Activated CD4-positive, alpha-beta T cell treated with anti-CD3 and anti-CD28 coated beads, Interleukin-2, amount 50 U/mL, for 16 hours (primary cell): ENCODE measurements around the gene ZBTB12.
"Not testable (repeated sequence)": the region's sequence is repeated elsewhere in the genome, so short reads cannot be mapped to it uniquely, and the experiment has no call there.

Experiments used
- DNase-seq: peaks from one replicate; pipeline ENCODE4 v3.0.0-alpha.2; 2020

ZBTB12 gene

DNA sequence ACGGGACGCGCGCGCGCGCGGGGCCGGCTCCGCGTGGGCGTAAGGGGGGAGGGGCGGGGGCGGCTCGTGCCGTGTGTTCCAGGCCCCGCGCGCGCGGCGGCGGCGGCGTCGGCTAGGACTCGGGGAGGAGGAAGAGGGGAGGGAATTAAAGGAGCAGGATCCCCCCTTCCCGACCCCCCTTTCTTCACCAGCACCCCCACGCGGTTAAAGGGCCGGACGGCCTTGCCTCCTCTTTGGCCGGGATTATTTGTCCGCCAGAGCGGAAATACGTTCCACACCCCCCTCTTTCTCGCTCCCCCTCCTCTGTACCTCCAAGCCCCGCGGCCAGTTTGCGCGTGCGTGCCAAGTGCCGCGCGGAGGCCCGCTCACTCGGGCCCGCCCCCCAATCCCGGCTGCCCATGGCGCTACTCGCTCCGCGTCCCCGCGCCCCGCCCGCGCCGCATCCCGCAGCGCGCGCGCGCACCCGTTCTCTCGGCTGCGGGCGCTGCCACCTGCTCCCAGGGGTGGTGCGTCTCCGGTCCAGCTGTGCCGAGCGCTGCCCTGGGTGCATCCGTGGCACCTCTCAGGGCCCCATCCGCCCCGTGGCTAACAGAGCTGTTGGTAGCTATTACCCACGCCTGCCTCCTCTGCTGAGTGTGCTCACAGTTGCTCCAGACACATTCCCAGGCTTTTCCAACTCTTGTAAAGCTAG, at the start of gene ZBTB12:
Gene ZBTB12 (minus strand): TSS at position 134 of the 691 bp plus-strand sequence. CDS start 781 bp downstream, outside the sequence.
- peak; percentile 88 for DNase-seq

DNA sequence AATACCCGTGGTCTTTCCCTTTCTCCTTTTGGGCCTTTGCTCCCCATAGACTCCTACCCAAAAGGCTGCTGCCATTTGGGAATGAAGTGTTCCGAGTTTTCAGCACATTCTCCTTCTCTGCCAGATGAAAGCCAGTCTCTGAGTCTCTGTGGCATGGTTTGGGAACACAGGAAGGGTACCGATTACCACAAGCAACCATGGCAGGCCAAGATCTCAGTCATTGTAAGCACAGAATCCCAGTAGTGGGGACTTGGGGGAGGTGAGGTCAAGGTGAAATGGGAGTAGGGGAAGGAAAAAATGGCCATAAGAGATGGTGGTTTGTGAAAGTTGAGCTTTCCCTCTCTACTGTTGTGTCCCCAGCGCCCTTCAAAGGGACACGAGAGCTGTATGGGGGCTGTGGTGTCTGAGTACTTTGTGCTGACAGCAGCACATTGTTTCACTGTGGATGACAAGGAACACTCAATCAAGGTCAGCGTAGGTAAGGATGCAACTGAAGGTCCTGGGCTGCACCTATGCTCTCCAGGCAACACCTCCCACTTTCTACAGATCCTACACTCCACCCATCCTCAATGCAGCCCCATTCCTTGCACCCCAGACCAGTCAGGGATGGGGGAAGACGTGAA, 48.2 kb upstream of the ZBTB12 start:
- no peak for DNase-seq

DNA sequence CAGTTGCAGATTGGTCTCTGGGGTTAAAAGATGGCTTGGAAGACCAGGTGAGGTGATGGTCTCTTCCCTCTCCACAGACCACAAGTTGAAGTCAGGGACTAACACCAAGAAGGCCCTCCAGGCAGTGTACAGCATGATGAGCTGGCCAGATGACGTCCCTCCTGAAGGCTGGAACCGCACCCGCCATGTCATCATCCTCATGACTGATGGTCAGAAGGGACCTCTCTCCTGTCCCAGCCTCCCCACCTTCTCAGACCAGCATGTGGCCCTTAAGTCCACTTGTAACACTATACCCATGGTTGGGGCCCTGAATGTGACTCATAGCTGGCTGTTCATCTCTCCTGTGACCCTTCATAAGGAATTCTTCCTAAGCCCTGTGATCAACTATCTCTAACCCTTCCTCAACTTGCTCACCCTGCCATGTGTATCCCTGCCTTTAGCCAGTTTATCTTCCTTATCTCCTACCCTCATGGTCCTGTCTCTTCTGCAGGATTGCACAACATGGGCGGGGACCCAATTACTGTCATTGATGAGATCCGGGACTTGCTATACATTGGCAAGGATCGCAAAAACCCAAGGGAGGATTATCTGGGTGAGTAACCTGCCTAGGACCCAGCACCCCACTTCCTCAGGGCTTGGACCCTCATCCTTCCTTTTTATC, 47.0 kb upstream of the ZBTB12 start:
- DNase-seq: no peak

DNA sequence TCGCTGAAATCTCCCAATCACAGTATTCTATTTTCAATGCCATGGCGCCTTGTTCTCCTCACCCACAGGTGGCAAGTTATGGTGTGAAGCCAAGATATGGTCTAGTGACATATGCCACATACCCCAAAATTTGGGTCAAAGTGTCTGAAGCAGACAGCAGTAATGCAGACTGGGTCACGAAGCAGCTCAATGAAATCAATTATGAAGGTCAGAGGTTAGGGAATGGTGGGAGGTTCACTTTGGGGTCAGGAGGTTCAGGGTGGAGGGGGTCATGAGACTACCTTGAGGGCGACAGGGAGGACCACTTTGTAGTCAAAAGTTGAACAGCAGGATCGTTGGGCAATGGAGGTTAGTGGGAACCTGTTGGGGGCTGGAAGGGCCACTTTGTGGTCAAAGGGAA, 46.4 kb upstream of the ZBTB12 start:
- DNase-seq: no peak

GRCh38 chr6:31947864-31948263, 46.0 kb upstream of the ZBTB12 start:
- no peak for DNase-seq

DNA sequence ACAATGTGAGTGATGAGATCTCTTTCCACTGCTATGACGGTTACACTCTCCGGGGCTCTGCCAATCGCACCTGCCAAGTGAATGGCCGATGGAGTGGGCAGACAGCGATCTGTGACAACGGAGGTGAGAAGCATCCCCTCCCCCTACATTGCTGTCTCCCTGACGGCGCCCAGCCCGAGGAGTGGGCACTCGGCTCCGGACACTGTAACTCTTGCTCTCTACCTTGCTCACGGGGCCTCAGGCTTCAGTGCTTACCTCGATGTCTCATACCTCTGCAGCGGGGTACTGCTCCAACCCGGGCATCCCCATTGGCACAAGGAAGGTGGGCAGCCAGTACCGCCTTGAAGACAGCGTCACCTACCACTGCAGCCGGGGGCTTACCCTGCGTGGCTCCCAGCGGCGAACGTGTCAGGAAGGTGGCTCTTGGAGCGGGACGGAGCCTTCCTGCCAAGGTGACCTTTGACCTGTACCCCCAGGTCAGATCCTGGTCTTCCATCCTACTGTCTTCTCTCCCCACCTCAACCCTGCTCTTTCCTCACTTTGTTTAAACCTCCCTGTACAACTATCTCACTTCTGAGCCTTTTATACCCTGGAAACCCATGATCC, 45.3 kb upstream of the ZBTB12 start:
- no peak for DNase-seq

GRCh38 chr6:31946370-31946885, 44.5 kb upstream of the ZBTB12 start:
- no peak for DNase-seq

DNA sequence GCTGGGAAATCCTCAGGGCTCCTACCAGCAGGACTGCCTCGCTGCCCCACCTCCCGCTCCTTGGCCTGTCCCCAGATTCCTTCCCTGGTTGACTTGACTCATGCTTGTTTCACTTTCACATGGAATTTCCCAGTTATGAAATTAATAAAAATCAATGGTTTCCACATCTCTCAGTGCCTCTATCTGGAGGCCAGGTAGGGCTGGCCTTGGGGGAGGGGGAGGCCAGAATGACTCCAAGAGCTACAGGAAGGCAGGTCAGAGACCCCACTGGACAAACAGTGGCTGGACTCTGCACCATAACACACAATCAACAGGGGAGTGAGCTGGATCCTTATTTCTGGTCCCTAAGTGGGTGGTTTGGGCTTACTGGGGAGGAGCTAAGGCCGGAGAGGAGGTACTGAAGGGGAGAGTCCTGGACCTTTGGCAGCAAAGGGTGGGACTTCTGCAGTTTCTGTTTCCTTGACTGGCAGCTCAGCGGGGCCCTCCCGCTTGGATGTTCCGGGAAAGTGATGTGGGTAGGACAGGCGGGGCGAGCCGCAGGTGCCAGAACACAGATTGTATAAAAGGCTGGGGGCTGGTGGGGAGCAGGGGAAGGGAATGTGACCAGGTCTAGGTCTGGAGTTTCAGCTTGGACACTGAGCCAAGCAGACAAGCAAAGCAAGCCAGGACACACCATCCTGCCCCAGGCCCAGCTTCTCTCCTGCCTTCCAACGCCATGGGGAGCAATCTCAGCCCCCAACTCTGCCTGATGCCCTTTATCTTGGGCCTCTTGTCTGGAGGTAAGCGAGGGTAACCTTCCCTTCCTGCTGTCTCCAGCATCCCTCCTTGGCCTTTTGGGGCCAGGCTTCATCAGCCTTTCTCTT, 43.9 kb upstream of the ZBTB12 start, which contains the start of gene CFB:
Gene CFB (plus strand): TSS at position 589 of the 863 bp plus-strand sequence. CDS start 127 bp downstream, at position 716.
- DNase-seq: no peak

DNA sequence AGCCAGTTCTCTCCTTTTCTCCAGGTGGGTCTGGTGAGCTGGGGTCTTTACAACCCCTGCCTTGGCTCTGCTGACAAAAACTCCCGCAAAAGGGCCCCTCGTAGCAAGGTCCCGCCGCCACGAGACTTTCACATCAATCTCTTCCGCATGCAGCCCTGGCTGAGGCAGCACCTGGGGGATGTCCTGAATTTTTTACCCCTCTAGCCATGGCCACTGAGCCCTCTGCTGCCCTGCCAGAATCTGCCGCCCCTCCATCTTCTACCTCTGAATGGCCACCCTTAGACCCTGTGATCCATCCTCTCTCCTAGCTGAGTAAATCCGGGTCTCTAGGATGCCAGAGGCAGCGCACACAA, 43.2 kb upstream of the ZBTB12 start:
- DNase-seq: no peak

DNA sequence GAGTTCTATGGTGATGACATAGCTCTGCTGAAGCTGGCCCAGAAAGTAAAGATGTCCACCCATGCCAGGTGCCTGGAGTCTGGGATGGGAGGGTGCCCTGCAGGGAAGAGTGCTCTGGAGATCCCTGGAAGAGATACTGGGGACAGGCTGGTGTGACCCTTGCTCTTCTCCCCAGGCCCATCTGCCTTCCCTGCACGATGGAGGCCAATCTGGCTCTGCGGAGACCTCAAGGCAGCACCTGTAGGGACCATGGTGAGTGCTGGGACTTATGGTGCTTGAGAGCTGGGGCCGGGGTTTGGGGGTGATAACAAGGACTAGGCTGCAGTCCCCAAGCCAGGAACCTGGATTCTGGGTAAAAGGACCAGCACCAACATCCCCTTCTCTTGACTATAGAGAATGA, 41.9 kb upstream of the ZBTB12 start:
- no peak for DNase-seq

DNA sequence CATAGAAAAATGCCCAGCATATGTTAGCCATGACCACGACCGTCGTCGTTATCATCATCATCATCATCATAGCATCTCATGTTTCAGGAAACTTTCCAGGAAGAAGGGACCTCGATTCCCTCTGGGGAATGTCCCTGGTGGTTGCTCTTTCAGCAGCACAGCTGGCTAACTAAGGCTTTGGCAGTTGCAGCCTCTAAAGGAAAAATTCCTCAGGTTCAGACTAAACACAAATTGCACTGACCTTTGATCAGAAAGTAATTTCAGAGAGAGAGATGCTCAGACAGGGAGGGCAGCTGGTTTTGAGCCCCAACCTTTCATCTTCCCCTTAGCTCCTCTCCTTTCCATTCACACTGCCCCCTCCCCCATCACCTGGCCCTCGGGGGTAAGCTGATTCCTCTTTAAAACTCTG, 38.4 kb upstream of the ZBTB12 start:
- no peak for DNase-seq

- DNase-seq: no peak
Measured at GRCh38 chr6:31935823-31936222, 33.9 kb upstream of the ZBTB12 start.

- no peak for DNase-seq
Measured at GRCh38 chr6:31935021-31935420, 33.1 kb upstream of the ZBTB12 start.

- DNase-seq: no peak
Measured at GRCh38 chr6:31933537-31933936, 31.7 kb upstream of the ZBTB12 start.

- not testable (repeated sequence) for DNase-seq
Measured at GRCh38 chr6:31932137-31932536, 30.3 kb upstream of the ZBTB12 start.

- no peak for DNase-seq
Measured at GRCh38 chr6:31930962-31931361, 29.1 kb upstream of the ZBTB12 start.

- DNase-seq: no peak
Measured at GRCh38 chr6:31928672-31928939, 26.7 kb upstream of the ZBTB12 start.

GRCh38 chr6:31927863-31928671, 26.2 kb upstream of the ZBTB12 start:
- no peak for DNase-seq

DNA sequence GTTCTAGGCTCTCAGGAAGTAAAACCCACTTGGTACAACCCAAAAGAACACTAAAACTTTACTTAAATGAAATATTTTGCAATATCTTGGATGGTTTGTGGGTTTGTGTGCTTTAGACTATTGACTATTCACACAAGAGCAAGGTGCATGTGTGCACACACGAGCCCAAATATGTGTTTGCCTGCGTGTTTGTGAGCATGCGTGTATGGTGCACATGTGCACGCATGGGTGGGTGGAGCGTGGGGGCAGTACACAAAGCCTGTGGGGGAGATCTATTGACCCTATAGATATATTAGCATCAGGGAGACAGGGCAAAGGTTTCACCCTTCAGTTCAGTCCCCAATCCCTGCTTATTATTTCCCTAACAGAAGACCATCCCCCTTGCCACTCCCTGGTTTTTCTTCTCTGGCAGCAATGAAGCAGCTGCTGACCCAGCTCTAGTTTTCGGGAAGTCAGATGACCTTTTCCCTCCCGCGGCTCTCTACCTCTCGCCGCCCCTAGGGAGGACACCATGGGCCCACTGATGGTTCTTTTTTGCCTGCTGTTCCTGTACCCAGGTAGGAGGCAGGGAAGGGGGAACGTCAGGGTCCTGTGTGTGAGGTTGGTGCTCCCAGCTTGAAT, 25.5 kb upstream of the ZBTB12 start, which contains the start of gene C2:
Gene C2 (plus strand): TSS at position 476 of the 621 bp plus-strand sequence. CDS start 36 bp downstream, at position 512.
- no peak for DNase-seq

DNA sequence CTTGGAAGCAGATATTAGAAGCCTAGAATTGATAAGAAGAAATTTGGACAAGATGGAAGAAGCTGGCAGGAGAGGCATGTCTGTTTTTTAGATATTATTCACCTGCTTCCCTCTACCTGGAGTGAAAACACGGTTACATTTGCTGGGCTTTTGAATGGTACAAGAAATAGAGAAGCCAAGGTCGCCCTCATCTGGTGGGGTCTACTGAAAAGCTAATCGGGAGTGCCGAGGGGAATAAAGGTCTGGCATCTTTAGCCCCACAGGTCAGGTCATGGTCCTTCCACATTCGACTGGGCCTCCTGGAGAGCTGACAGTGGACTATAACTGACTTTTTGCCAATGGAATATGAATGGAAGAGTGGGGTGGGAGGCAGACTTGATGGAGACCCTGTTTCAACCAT, 21.1 kb upstream of the ZBTB12 start:
- DNase-seq: no peak

DNA sequence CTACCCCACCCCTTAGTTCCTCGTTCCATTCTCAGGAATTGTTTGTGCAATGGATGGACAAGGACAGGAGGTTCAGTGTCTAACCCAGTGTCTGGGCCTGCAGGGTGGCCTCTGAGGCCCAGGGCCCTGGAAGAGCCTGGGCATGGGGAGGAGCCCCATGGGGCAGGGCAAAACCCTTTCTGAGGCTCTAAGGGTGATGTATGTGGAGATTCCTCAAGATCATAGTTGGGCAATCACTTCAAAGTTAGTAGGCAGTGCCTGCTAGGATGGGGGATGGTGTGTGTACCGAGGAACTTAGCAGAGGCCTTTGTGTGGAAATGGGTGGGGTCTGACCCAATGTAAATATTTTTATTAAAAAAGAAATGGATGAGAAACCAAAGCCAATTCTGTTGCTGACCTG, 18.9 kb upstream of the ZBTB12 start:
- no peak for DNase-seq
